Endothelial cell (in vitro differentiated cells): Measurements from ENCODE around the gene DEXI. TPM values are rescaled to one million over a fixed set of nuclear protein-coding genes. Genes with fewer than 3 reads are reported as not detected.
"Not testable (repeated sequence)": the region's sequence is repeated elsewhere in the genome, so short reads cannot be mapped to it uniquely, and the experiment has no call there.

Experiments used
- DNase-seq: peaks from one replicate; pipeline ENCODE4 v3.0.0; 2021; ENCODE audit warnings: low spot score
- H3K27ac Mint-ChIP-seq: one replicate; pipeline ENCODE4 v1.8.0; 2021; ENCODE audit warnings: mixed read lengths, inconsistent platforms; ENCODE audit not compliant: unreplicated experiment
- H3K27me3 Mint-ChIP-seq: one replicate; pipeline ENCODE4 v1.8.0; 2021; ENCODE audit warnings: mild to moderate bottlenecking, moderate library complexity, mixed read lengths, inconsistent platforms; ENCODE audit not compliant: unreplicated experiment
- H3K36me3 Mint-ChIP-seq: one replicate; pipeline ENCODE4 v1.8.0; 2021; ENCODE audit warnings: mild to moderate bottlenecking, low read depth, mixed read lengths, inconsistent platforms; ENCODE audit not compliant: unreplicated experiment
- H3K4me1 Mint-ChIP-seq: one replicate; pipeline ENCODE4 v1.8.0; 2021; ENCODE audit warnings: mild to moderate bottlenecking, mixed read lengths, inconsistent platforms; ENCODE audit not compliant: unreplicated experiment
- H3K4me3 Mint-ChIP-seq: one replicate; pipeline ENCODE4 v1.8.0; 2021; ENCODE audit warnings: mild to moderate bottlenecking, mixed read lengths, inconsistent platforms; ENCODE audit not compliant: unreplicated experiment
- H3K9me3 Mint-ChIP-seq: one replicate; pipeline ENCODE4 v1.8.0; 2021; ENCODE audit warnings: mixed read lengths, inconsistent platforms; ENCODE audit not compliant: unreplicated experiment
- total RNA-seq: library from RNA; stranded (reverse); fragmentation: NEBNext Ultra II Directional; extraction: Animal tissue kit (Norgen Biotek cat#: 25700); gene quantifications from one replicate; pipeline ENCODE4 v1.2.1, GENCODE V29; 2021; ENCODE audit not compliant: unreplicated experiment
- TF ChIP-seq, protein P1 (sequence below): fragments of 200-600 bp; sonication (generic); IDR thresholded peaks from one replicate; pipeline ENCODE4 v1.5.0; 2021; ENCODE audit warnings: antibody characterized with exemption; ENCODE audit not compliant: unreplicated experiment

DEXI gene
- total RNA-seq, 1 donor from 2014 or later: 37.9 TPM

DNA sequence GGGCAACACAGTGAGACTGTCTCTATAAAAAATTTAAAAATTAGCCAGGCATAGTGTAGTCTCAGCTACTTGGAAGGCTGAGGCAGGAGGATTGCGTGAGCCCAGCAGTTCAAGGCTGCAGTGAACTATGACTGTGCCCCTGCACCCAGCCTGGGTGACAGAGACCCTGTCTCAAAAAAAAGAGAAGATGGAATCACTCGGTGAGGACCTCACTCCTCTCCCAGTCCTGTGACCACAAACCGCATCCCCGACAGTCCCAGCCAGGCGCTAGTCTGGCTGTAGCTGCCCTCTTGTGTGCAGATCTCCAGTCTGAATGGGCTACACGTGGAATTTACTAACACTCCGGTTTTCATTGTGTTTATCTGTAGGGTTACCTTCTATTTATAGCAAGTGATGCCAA, 11.1 kb downstream of the DEXI start:
- TF ChIP-seq, protein P1, sequence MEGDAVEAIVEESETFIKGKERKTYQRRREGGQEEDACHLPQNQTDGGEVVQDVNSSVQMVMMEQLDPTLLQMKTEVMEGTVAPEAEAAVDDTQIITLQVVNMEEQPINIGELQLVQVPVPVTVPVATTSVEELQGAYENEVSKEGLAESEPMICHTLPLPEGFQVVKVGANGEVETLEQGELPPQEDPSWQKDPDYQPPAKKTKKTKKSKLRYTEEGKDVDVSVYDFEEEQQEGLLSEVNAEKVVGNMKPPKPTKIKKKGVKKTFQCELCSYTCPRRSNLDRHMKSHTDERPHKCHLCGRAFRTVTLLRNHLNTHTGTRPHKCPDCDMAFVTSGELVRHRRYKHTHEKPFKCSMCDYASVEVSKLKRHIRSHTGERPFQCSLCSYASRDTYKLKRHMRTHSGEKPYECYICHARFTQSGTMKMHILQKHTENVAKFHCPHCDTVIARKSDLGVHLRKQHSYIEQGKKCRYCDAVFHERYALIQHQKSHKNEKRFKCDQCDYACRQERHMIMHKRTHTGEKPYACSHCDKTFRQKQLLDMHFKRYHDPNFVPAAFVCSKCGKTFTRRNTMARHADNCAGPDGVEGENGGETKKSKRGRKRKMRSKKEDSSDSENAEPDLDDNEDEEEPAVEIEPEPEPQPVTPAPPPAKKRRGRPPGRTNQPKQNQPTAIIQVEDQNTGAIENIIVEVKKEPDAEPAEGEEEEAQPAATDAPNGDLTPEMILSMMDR: no peak
- peaks cover 1% of the 10 kb centered on the region for H3K27me3 Mint-ChIP-seq
- H3K36me3 Mint-ChIP-seq: peaks cover 7% of the 10 kb centered on the region
- H3K4me3 Mint-ChIP-seq: no peak overlapping the region
- no peak for DNase-seq
- no peaks in the 10 kb centered on the region for H3K4me1 Mint-ChIP-seq
- H3K9me3 Mint-ChIP-seq: no peaks in the 10 kb centered on the region
- H3K27ac Mint-ChIP-seq: no peak overlapping the region

DNA sequence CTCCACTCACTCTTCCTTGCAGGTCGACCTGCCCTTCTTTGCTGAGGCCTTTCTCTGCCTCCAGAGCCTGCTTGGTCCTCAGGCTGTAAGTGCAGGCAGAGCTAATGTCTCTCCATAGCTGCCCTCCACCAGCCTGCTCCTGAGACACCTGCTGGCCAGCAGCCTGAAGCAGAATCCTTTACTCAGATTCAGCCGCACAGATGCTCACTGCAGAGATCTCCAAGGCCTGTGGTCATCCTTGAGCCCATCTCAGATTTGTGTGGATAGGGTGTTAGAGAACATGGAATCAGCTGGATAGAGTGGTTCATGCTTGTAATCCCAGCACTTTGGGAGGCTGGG, 11.5 kb downstream of the DEXI start:
- TF ChIP-seq, protein P1: no peak
- H3K36me3 Mint-ChIP-seq: peaks cover 7% of the 10 kb centered on the region
- H3K4me3 Mint-ChIP-seq: no peak overlapping the region
- peaks cover 1% of the 10 kb centered on the region for H3K27me3 Mint-ChIP-seq
- no peak overlapping the region for H3K27ac Mint-ChIP-seq
- H3K4me1 Mint-ChIP-seq: no peaks in the 10 kb centered on the region
- no peaks in the 10 kb centered on the region for H3K9me3 Mint-ChIP-seq
- DNase-seq: no peak

DNA sequence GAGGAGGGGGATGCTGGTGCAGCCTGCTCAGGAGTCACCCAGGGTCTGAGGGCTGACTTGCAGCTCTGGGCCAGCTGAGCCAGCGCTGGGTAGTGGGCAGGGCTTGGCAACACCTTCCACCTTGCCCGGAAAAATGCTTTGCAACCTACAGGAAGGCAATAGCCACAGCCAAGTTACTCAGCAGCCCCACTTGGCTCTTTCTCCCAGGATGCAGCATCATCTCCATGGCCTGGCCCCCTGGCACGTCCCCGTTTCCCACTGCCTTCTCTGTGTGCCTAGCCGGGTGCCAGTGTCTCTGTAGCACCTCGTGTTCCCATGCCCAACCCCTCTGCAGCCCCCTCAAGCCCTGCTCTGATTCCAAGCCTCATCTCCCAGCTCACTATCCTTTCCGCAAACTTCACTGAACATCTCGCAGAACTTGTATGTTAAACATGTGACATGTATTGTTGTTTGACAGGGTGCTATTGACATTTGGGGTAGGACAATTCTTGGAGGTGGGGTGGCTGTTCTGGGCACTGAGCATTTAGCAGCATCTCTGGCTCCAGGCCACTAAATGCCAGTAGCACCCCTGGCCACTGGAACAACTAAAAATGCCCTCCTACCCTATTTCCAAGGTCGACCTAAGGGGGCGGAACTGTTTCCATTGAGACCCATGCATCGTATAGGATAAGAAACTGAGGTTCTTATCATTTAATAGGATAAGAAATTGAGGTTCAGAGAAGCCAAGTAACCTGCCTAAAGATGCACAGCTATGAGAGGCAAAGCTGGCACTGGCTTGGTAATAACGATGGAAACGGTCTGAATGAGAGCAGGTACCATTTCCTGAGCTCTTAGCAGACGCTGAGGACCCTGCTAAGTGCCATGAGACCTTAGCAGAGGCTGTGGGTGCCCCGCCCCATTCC, 12.2 kb downstream of the DEXI start:
- Mint-ChIP-seq H3K27me3 (peaks cover 1% of the 10 kb centered on the region), H3K4me1 (no peaks in the 10 kb centered on the region), H3K9me3 (no peaks in the 10 kb centered on the region), H3K36me3 (peaks cover 7% of the 10 kb centered on the region), H3K27ac (no peak overlapping the region), H3K4me3 (no peak overlapping the region)
- no peak for DNase-seq
- TF ChIP-seq, protein P1: no peak

GRCh38 chr16:10929097-10929496, 13.2 kb downstream of the DEXI start:
- H3K27ac Mint-ChIP-seq, DNase-seq, H3K4me3 Mint-ChIP-seq: not testable (repeated sequence)

GRCh38 chr16:10927497-10928112, 14.7 kb downstream of the DEXI start:
- Mint-ChIP-seq H3K9me3 (no peaks in the 10 kb centered on the region), H3K36me3 (peaks cover 7% of the 10 kb centered on the region), H3K27me3 (peaks cover 1% of the 10 kb centered on the region), H3K4me1 (no peaks in the 10 kb centered on the region), H3K27ac (no peak overlapping the region), H3K4me3 (no peak overlapping the region)
- DNase-seq: no peak
- TF ChIP-seq, protein P1: no peak

More at GRCh38 chr16:10929097-10929496, 13.2 kb downstream of the DEXI start:
- not testable (repeated sequence) for H3K36me3 Mint-ChIP-seq, H3K9me3 Mint-ChIP-seq, H3K4me1 Mint-ChIP-seq, H3K27me3 Mint-ChIP-seq
